ENCODE measurements around the gene DCP2. TPM values are rescaled to one million over a fixed set of nuclear protein-coding genes. Genes with fewer than 3 reads are reported as not detected.
A peak's percentile ranks its signal among the peaks of the same experiment; 100 is the strongest.

The DCP2 gene
- total RNA-seq, 1 experiment from 2014 or later: 176 TPM

DNA sequence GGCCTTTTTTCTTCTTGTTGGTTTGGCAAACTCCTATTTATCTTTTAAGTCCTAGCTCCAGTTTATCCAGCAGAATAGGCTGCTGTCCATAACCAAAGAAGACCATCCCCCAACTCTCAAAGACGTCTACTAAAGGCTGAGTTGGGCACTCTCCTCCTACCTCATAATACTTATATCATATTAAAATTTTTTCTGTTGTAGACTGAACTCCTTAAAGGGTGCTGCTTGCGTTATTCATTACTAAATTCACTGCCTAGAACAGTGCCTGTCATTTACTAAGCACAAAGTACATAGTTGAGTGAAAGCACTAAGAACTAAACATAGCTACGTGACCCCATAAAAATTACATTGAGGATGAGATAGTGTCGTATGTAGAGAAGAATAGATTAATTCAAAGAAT is 21.7 kb downstream of the DCP2 start:
- Mint-ChIP-seq H3K4me1 (peaks cover 6 to 9% of the 10 kb centered on the region in 2 experiments), H3K27ac (peak overlapping the region in 1 of 3 experiments; percentile 81; a peak in 3 of 7 replicates), H3K4me3 (no peak overlapping the region), H3K9me3 (no peaks in the 10 kb centered on the region), H3K27me3 (ENCODE audit: low read depth) (no peaks in the 10 kb centered on the region), H3K36me3 (ENCODE audit: insufficient read depth in 1 of 3, low read depth in 3 of 3) (peaks cover 21 to 49% (median 49%) of the 10 kb centered on the region in 3 experiments)
- Histone ChIP-seq H4K91ac (ENCODE audit: insufficient read length, low read depth, low read length) (no peak overlapping the region), H3K9me3 (ENCODE audit: control insufficient read depth, low read depth, low read length) (no peaks in the 10 kb centered on the region), H4K5ac (ENCODE audit: insufficient read length, low read depth, low read length) (no peak overlapping the region), H4K20me1 (ENCODE audit: control insufficient read depth, insufficient read depth, insufficient read length) (no peaks in the 10 kb centered on the region), H3K27ac (ENCODE audit: insufficient read length, low read depth, low read length) (no peak overlapping the region), H2AK5ac (ENCODE audit: insufficient read length, low read length) (no peak overlapping the region), H3K9ac (ENCODE audit: extremely low read depth, insufficient read length, low read length) (no peak overlapping the region), H2AFZ (ENCODE audit: low read length) (no peak overlapping the region), H3K14ac (ENCODE audit: insufficient read depth, low read length) (no peak overlapping the region), H3K4me1 (ENCODE audit: insufficient read depth, low read length) (no peaks in the 10 kb centered on the region), H3K27me3 (ENCODE audit: insufficient read depth, low read length) (no peaks in the 10 kb centered on the region), H3K23ac (ENCODE audit: insufficient read length, low read depth, low read length) (no peak overlapping the region), H2BK12ac (ENCODE audit: insufficient read length, low read depth, low read length) (no peak overlapping the region), H3K79me1 (ENCODE audit: insufficient read depth, low read depth, low read length, poor library complexity, severe bottlenecking) (no peaks in the 10 kb centered on the region), H3K56ac (ENCODE audit: insufficient read length, low read depth, low read length) (no peak overlapping the region), H4K8ac (replicated peaks; ENCODE audit: insufficient read length, low read depth, low read length) (no peak overlapping the region), H3T11ph (ENCODE audit: low read length) (no peak overlapping the region), H2BK20ac (ENCODE audit: low read depth, low read length, poor library complexity, severe bottlenecking) (no peak overlapping the region), H3K4ac (ENCODE audit: low read depth, low read length) (no peak overlapping the region), H2BK15ac (ENCODE audit: low read depth, low read length) (no peak overlapping the region), H2BK120ac (ENCODE audit: low read depth, low read length, poor library complexity, severe bottlenecking) (no peak overlapping the region), H2BK5ac (ENCODE audit: insufficient read length, low read length) (no peak overlapping the region), H3K23me2 (ENCODE audit: insufficient read length, low read depth, low read length, poor library complexity, severe bottlenecking) (no peaks in the 10 kb centered on the region), H3K79me2 (ENCODE audit: insufficient read depth, low read length) (peaks cover 2% of the 10 kb centered on the region; the same call in 1 of the 2 replicates), H3K4me2 (ENCODE audit: insufficient read depth, insufficient read length, low read length) (no peak overlapping the region), H3K18ac (ENCODE audit: insufficient read length, low read depth, low read length) (no peak overlapping the region)
- TF ChIP-seq, protein P1, sequence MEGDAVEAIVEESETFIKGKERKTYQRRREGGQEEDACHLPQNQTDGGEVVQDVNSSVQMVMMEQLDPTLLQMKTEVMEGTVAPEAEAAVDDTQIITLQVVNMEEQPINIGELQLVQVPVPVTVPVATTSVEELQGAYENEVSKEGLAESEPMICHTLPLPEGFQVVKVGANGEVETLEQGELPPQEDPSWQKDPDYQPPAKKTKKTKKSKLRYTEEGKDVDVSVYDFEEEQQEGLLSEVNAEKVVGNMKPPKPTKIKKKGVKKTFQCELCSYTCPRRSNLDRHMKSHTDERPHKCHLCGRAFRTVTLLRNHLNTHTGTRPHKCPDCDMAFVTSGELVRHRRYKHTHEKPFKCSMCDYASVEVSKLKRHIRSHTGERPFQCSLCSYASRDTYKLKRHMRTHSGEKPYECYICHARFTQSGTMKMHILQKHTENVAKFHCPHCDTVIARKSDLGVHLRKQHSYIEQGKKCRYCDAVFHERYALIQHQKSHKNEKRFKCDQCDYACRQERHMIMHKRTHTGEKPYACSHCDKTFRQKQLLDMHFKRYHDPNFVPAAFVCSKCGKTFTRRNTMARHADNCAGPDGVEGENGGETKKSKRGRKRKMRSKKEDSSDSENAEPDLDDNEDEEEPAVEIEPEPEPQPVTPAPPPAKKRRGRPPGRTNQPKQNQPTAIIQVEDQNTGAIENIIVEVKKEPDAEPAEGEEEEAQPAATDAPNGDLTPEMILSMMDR (conservative IDR thresholded peaks at IDR 0.05): no peak
- no peak for DNase-seq
- WGBS (ENCODE audit: extremely low coverage, insufficient read length, low lambda C conversion rate): no CpG with 5 or more reads among the region's 4 CpGs

Measured in H9 (cell line).